Stimulated activated naive CD8-positive, alpha-beta T cell treated with anti-CD3 and anti-CD28 coated beads, Interleukin-15, Interleukin-2, amounts not matched to agents 100 ng/mL and 50 ng/mL, for 24 hours (primary cell): ENCODE results near the gene SAA1.
"Not testable (repeated sequence)": the region's sequence is repeated elsewhere in the genome, so short reads cannot be mapped to it uniquely, and the experiment has no call there.

Experiments used
- H3K27ac Mint-ChIP-seq: one replicate; pipeline ENCODE4 v1.8.0; 2021; ENCODE audit warnings: mild to moderate bottlenecking, mixed read lengths
- H3K27me3 Mint-ChIP-seq: one replicate; pipeline ENCODE4 v1.8.0; 2021; ENCODE audit warnings: mixed read lengths
- H3K36me3 Mint-ChIP-seq: one replicate; pipeline ENCODE4 v1.8.0; 2021; ENCODE audit warnings: low read depth, mixed read lengths
- H3K4me1 Mint-ChIP-seq: one replicate; pipeline ENCODE4 v1.8.0; 2021; ENCODE audit warnings: low read depth, mixed read lengths
- H3K4me3 Mint-ChIP-seq: one replicate; pipeline ENCODE4 v1.8.0; 2021; ENCODE audit warnings: mild to moderate bottlenecking, mixed read lengths
- H3K9me3 Mint-ChIP-seq: one replicate; pipeline ENCODE4 v1.8.0; 2021; ENCODE audit warnings: mixed read lengths

Gene SAA1

DNA sequence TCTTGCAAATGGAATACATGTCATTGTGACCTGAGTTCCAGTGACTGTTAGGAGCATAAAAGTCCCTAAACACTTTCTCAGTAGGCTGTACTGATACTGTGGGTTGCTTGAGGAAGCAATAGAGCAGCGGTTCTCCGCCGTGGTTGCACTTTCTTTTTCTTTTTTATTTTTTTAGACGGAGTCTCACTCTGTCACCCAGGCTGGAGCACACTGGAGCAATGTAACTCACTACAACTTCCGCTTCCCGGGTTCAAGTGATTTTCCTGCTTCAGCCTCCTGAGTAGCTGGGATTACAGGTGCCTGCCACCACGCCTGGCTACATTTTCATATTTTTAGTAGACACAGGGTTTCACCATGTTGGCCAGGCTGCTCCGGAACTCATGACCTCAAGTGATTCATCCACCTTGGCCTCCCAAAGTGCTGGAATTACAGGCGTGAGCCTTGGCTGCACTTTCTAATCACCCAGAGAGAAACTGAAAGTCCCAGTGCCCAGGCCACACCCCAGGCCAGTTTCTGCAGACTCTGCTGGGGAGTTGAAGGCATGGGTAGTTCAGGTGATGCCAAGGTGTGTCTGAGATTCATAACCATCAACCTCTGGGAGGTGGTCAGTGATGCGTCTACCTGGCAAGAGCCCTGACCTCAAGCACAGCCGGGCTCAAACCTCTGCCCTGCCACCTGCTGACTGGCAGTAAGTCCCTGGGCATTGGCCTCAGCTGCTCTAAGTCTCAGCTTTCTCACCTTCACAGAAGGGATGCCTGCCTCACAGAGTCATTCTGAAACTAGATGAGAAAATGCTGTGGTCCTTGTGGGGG lies 19.5 kb upstream of the SAA1 start:
- Mint-ChIP-seq H3K27ac (peak overlapping the region; percentile 63), H3K4me3 (peak overlapping the region; percentile 62), H3K4me1 (peaks cover 14% of the 10 kb centered on the region)
- H3K9me3 Mint-ChIP-seq, H3K36me3 Mint-ChIP-seq, H3K27me3 Mint-ChIP-seq: not testable (repeated sequence)

DNA sequence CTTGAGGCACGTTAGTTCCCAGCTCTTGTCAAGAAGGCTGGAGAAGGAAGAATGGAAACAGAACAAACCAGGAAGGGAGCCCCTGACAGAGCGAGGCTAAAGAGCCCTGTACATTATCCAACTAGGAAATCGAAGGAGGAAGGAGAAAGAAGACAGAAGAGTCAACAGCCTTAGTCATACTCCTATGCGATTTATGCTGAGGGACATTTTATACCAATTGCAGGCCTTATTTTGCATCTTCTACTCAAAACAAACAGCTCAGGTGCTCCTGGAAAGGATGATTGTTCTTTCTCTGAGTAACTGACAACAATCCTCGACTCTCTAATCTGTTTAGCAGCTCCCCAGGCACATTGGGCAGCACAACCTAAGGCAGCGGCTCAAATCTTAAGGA lies 18.9 kb upstream of the SAA1 start:
- H3K27ac Mint-ChIP-seq, H3K9me3 Mint-ChIP-seq, H3K27me3 Mint-ChIP-seq, H3K36me3 Mint-ChIP-seq, H3K4me3 Mint-ChIP-seq: not testable (repeated sequence)
- H3K4me1 Mint-ChIP-seq = peaks cover 14% of the 10 kb centered on the region

DNA sequence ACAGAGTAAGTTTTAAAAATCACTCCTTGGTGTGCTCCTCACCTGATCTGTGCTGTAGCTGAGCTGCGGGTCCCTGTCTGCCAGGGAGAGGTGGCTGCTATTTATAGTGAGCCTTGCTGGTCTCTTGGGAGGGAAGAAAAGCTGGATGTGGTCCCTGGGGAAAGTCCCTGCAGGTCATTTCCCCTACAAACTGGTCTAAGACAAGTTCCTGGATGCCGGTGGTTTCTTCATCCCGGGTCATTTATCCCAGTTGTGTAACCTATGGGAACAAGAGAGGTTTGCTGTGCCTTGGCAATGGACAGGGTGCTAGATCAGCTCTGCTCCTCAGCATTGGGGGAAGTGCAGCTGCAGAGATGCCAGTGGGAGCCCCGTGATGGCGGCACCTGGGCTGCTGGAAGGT lies 17.5 kb upstream of the SAA1 start, which contains the start of gene SAA2:
Gene SAA2, minus strand, starts transcription at position 108 of the 400 bp plus-strand sequence. CDS start 657 bp downstream, outside the sequence.
- peaks cover 14% of the 10 kb centered on the region for H3K4me1 Mint-ChIP-seq
- H3K4me3 Mint-ChIP-seq = no peak within 1 kb of the TSS
- H3K36me3 Mint-ChIP-seq = no peaks in the 10 kb centered on the region
- no peaks in the 10 kb centered on the region for H3K9me3 Mint-ChIP-seq
- no peaks in the 10 kb centered on the region for H3K27me3 Mint-ChIP-seq
- H3K27ac Mint-ChIP-seq = no peak within 1 kb of the TSS

DNA sequence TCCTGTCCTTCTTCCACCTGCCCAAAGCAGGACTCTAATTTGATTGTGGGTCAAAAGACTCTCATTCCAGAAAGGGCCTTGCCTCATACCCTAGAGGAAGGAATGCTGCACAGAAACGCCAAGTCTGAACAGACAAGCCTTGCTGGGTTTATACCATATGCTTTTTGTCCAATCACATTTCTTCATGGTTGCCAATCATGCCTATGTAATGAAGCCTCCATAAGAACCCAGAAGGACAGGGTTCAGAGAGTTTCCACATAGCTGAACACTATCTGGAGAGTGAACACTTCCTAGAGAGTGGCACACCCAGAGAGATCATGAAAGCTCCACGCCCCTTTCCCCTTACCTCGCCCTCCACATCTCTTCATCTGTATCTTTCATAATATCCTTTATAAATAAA lies 12.8 kb upstream of the SAA1 start:
- Mint-ChIP-seq H3K36me3 (no peaks in the 10 kb centered on the region), H3K4me3 (no peak overlapping the region), H3K9me3 (no peaks in the 10 kb centered on the region), H3K27ac (no peak overlapping the region), H3K27me3 (peaks cover 4% of the 10 kb centered on the region), H3K4me1 (no peaks in the 10 kb centered on the region)

DNA sequence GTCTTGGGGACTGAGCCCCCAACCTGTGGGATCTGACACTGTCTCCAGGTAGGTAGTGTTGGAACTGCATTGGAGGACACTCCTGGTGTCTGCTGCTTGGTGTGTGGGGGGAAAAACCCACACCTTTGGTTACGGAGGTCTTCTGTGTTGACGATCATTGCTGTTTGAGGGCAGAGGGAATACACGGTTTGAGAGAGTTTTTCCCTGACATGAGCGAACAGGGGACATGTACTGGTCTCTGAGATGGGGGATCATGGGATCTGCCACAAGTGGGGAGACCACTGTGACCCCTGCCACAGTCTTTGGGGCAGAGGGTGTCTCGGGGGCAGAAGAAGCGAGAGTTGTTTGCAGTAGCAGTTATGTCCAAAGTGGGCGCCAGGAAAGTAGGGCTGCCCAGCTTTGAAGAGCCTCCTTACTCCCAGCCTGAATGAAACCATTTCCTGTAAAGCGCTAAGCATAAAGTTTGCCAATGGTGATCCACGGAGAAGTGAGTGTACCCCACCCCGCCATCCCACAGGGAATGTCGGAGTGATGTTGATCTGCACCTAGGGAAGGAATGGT lies 12.2 kb upstream of the SAA1 start:
- peaks cover 4% of the 10 kb centered on the region for H3K27me3 Mint-ChIP-seq
- no peaks in the 10 kb centered on the region for H3K4me1 Mint-ChIP-seq
- no peak overlapping the region for H3K27ac Mint-ChIP-seq
- H3K4me3 Mint-ChIP-seq = no peak overlapping the region
- no peaks in the 10 kb centered on the region for H3K36me3 Mint-ChIP-seq
- no peaks in the 10 kb centered on the region for H3K9me3 Mint-ChIP-seq

DNA sequence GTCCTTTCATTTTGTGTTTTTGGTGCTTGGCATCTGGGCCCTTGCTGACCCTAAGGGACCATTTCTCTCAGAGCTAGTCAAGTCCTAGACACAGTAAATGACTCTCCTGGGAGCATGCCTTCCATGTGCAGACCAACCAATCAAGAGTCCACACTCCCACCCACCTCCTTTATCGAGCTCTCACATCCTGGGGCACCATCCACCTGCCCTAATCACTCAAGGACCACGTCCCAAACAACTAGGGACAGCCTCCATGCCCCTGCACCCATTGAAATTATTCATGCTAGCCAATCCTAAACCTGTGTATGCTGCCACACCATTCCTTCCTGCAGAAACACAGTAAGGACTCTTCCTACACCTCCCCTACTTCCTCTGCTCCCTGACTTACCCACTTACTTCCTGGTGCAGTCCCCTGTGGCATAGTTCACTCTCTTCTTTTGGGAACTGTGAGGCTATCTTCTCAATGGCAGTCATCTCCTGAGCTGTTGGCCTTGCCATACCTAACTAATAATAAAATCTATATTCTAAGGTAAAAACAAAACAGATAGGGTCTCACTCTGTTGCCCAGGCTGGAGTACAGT lies 11.2 kb upstream of the SAA1 start:
- Mint-ChIP-seq H3K27me3 (peaks cover 4% of the 10 kb centered on the region), H3K36me3 (no peaks in the 10 kb centered on the region), H3K4me1 (no peaks in the 10 kb centered on the region), H3K9me3 (no peaks in the 10 kb centered on the region), H3K4me3 (no peak overlapping the region), H3K27ac (no peak overlapping the region)

DNA sequence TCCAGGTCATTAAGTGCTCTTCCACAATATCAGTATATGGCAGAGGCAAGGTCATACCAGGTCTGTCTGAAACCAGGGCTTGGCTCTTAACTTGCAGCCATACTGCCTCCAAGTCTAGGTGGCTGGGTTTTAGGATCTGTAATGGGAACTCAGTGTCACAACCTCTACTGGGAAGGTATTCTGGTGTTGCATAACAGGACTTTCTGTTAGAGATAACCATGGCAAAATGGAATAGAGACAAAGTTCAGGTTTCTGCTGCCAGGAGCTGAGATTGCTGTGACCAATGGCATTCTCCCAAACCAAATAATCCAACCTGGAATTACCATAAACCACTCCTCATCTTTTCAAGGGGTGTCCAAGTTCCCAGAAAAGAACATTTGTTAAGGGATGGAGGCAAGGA lies 6.8 kb upstream of the SAA1 start:
- Mint-ChIP-seq H3K4me1 (no peaks in the 10 kb centered on the region), H3K27ac (no peak overlapping the region), H3K9me3 (no peaks in the 10 kb centered on the region), H3K27me3 (peaks cover 4% of the 10 kb centered on the region), H3K4me3 (no peak overlapping the region), H3K36me3 (no peaks in the 10 kb centered on the region)

DNA sequence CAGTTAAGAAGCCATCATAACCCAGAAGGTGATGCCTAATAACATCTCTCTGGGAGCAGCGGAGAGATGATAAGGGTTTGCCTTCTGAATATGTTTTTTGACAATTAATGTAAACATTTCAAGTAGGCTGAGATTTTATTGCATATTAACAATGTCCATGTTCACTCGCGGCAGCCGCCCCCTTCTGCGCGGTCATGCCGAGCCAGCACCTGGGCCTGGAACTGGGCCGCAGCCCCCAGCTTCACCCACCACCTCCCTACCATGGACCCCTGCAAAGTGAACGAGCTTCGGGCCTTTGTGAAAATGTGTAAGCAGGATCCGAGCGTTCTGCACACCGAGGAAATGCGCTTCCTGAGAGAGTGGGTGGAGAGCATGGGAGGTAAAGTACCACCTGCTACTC lies 4.3 kb upstream of the SAA1 start:
- no peaks in the 10 kb centered on the region for H3K9me3 Mint-ChIP-seq
- no peak overlapping the region for H3K27ac Mint-ChIP-seq
- peaks cover 4% of the 10 kb centered on the region for H3K27me3 Mint-ChIP-seq
- no peaks in the 10 kb centered on the region for H3K4me1 Mint-ChIP-seq
- H3K4me3 Mint-ChIP-seq = no peak overlapping the region
- H3K36me3 Mint-ChIP-seq = no peaks in the 10 kb centered on the region

DNA sequence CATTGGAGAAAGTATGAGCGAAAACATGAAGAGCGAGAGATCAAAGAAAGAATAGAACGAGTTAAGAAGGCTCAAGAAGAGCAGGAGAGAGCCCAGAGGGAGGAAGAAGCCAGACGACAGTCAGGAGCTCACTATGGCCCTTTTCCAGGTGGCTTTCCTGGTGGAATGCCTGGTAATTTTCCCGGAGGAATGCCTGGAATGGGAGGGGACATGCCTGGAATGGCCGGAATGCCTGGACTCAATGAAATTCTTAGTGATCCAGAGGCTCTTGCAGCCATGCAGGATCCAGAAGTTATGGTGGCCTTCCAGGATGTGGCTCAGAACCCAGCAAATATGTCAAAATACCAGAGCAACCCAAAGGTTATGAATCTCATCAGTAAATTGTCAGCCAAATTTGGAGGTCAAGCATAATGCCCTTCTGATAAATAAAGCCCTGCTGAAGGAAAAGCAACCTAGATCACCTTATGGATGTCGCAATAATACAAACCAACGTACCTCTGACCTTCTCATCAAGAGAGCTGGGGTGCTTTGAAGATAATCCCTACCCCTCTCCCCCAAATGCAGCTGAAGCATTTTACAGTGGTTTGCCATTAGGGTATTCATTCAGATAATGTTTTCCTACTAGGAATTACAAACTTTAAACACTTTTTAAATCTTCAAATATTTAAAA lies 3.2 kb upstream of the SAA1 start:
- H3K9me3 Mint-ChIP-seq, H3K4me3 Mint-ChIP-seq, H3K27ac Mint-ChIP-seq, H3K27me3 Mint-ChIP-seq, H3K36me3 Mint-ChIP-seq, H3K4me1 Mint-ChIP-seq: not testable (repeated sequence)

DNA sequence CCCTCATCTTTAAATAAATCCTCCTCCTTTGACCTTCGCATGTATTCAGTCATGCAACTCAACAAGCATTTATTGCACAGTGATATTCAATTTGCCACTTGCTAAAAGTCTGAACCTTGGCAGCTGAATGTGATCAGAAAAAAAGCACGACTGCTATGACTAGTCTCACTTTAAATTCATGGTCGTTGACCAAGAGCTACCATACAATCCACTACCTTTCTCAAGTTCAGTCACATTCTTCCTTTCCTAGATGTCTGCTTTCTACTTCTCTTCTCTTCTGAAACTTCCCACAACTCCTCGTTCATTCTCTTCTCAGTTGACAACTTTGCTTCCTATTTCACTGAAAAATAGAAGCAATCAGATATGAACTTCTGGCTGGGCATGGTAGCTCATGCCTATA lies 2.0 kb upstream of the SAA1 start:
- Mint-ChIP-seq H3K27ac (no peak overlapping the region), H3K4me1 (peaks cover 3% of the 10 kb centered on the region), H3K9me3 (no peaks in the 10 kb centered on the region), H3K27me3 (peaks cover 4% of the 10 kb centered on the region), H3K36me3 (no peaks in the 10 kb centered on the region), H3K4me3 (no peak overlapping the region)

DNA sequence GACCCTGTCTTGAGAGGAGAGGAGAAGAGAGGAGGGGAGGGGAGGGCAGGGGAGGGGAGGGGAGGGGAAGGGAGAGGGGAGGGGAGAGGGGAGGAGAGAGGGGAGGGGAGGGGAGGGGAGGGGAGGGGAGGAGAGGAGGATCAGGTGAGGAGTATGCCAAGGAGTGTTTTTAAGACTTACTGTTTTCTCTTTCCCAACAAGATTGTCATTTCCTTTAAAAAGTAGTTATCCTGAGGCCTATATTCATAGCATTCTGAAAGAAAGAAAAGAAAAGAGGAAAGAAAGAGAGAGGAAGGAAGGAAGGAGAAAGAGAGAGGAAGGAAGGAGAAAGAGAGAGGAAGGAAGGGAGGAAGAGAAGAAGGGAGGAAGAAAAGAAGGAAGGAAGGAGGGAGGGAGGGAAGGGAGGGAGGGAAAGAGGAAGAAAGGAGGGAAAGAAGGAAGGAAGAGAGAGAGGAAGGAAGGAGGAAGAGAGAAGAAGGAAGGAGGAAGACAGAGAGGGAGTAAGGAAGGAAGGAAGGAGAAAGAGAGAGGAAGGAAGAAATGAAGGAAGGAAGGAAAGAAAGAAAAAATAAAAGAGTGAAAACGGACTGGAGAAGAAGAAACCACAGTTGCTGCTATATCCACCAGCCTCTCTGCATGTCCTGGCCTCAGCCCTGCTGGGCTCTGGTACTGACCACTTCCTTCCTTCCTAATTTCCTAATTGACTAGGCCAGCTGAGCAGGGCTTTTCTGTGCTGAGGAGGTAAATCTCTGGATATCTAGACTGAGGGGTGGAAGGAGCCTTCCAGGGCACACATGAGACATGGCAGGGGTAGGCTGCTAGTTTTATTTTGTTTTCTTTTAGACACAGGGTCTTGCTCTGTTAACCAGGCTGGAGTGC lies 1.1 kb upstream of the SAA1 start:
- no peak overlapping the region for H3K4me3 Mint-ChIP-seq

DNA sequence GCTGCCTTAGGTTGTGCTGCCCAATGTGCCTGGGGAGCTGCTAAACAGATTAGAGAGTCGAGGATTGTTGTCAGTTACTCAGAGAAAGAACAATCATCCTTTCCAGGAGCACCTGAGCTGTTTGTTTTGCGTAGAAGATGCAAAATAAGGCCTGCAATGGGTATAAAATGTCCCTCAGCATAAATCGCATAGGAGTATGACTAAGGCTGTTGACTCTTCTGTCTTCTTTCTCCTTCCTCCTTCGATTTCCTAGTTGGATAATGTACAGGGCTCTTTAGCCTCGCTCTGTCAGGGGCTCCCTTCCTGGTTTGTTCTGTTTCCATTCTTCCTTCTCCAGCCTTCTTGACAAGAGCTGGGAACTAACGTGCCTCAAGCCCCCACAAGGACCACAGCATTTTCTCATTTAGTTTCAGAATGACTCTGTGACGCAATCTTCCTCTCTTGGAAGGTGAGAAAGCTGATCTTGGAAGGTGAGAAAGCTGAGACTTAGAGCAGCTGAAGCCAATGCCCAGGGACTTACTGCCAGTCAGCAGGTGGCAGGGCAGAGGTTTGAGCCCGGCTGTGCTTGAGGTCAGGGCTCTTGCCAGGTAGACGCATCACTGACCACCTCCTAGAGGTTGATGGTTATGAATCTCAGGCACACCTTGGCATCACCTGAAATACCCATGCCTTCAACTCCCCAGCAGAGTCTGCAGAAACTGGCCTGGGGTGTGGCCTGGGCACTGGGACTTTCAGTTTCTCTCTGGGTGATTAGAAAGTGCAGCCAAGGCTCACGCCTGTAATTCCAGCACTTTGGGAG lies 1.5 kb downstream of the SAA1 start:
- H3K4me1 Mint-ChIP-seq, H3K27ac Mint-ChIP-seq, H3K4me3 Mint-ChIP-seq, H3K27me3 Mint-ChIP-seq, H3K9me3 Mint-ChIP-seq, H3K36me3 Mint-ChIP-seq: not testable (repeated sequence)

More for the DNA sequence above, 1.1 kb upstream of the SAA1 start:
- Mint-ChIP-seq H3K27ac (no peak overlapping the region), H3K36me3 (no peaks in the 10 kb centered on the region), H3K4me1 (peaks cover 3% of the 10 kb centered on the region), H3K27me3 (peaks cover 4% of the 10 kb centered on the region), H3K9me3 (no peaks in the 10 kb centered on the region)

DNA sequence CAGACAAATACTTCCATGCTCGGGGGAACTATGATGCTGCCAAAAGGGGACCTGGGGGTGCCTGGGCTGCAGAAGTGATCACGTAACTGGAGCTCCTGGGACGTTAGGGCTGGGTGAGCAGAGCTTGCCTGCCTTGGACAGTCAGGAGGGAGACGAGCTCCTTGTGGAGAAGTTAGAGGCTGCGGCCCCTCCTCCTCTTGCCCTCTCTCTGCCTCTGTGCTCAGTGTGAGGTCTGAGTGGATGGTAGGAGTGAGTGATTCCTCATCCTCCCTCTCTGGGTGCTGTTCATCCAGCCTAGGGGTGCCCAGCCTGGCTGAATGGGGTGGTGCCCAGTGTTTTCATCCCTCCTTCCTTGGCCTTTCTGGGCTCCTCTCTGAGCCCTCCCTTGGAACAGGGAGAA lies 3.2 kb downstream of the SAA1 start:
- H3K4me3 Mint-ChIP-seq, H3K27me3 Mint-ChIP-seq, H3K4me1 Mint-ChIP-seq, H3K36me3 Mint-ChIP-seq, H3K9me3 Mint-ChIP-seq, H3K27ac Mint-ChIP-seq: not testable (repeated sequence)

DNA sequence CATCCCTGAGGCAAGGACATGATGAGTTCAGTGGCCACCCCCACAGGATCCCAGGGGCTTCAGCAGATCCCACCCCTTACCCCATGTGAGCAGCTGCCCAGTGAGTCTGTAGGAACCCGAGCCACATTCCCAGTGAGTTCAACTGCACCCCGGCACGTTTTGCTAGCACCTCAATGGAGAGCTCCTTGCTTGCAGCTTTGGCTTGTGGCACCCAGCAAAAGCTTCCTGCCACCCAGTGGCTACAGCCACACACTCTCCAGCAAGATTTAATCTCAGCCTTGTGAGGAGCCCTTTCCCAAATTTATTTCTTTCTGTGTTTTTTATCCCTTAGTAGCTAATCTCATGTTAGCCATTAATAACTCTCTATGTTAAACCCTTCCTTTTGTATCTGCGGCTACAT lies 4.0 kb downstream of the SAA1 start:
- Mint-ChIP-seq H3K4me1 (peaks cover 3% of the 10 kb centered on the region), H3K27me3 (no peaks in the 10 kb centered on the region), H3K27ac (no peak overlapping the region), H3K36me3 (peaks cover under 1% of the 10 kb centered on the region), H3K9me3 (no peaks in the 10 kb centered on the region), H3K4me3 (no peak overlapping the region)
